ENCODE data around the gene SOX18. TPM values are rescaled to one million over a fixed set of nuclear protein-coding genes. Genes with fewer than 3 reads are reported as not detected.

The SOX18 gene
- total and polyA plus RNA-seq, 2 of the 13 experiments (the other 11 are each of a cell fraction or from before 2014, with no cell fraction given): 1.6 to 1.9 TPM

GRCh38 chr20:64083804-64084684 is 34.6 kb upstream of the SOX18 start, which contains the start of gene LKAAEAR1 (continued):
- TF ChIP-seq MYPOP (CRISPR knock-in tag; IDR thresholded peaks at IDR 0.05) (no peak), ZBTB7A (CRISPR knock-in tag; IDR thresholded peaks at IDR 0.05) (no peak; the same call in 1 of the 2 replicates), GTF3A (CRISPR knock-in tag; conservative IDR thresholded peaks at IDR 0.05) (0 out of 2 replicates have a peak, but pooled peaks have one; percentile 33), ZNF232 (CRISPR knock-in tag; IDR thresholded peaks at IDR 0.05; ENCODE audit: borderline replicate concordance) (no peak), ZNF235 (CRISPR knock-in tag; IDR thresholded peaks at IDR 0.05; ENCODE audit: borderline replicate concordance) (peak; percentile 6; the same call in 1 of the 2 replicates), ZBTB1 (CRISPR knock-in tag; IDR thresholded peaks at IDR 0.05; ENCODE audit: borderline replicate concordance) (no peak), TEAD3 (CRISPR knock-in tag; optimal IDR thresholded peaks at IDR 0.05; ENCODE audit: borderline replicate concordance) (peak; percentile 3), MYC (CRISPR knock-in tag; IDR thresholded peaks at IDR 0.05; ENCODE audit: borderline replicate concordance) (peak; percentile 50; the same call in 1 of the 2 replicates), ETS1 (CRISPR knock-in tag; IDR thresholded peaks at IDR 0.05) (no peak), ZNF234 (CRISPR knock-in tag; conservative IDR thresholded peaks at IDR 0.05) (0 out of 2 replicates have a peak, but pooled peaks have one; percentile 32), ZNF546 (CRISPR knock-in tag; conservative IDR thresholded peaks at IDR 0.05) (0 out of 2 replicates have a peak, but pooled peaks have one; percentile 48), HOXD1 (CRISPR knock-in tag; IDR thresholded peaks at IDR 0.05) (no peak; the same call in 1 of the 2 replicates), ZFX (CRISPR knock-in tag; IDR thresholded peaks at IDR 0.05; ENCODE audit: low read depth) (peak; percentile 64), GABPA (IDR thresholded peaks at IDR 0.05; ENCODE audit: low read depth, low read length) (no peak), GABPA (CRISPR knock-in tag; IDR thresholded peaks at IDR 0.05; ENCODE audit: low read depth) (no peak)
- TF ChIP-seq, protein P1, sequence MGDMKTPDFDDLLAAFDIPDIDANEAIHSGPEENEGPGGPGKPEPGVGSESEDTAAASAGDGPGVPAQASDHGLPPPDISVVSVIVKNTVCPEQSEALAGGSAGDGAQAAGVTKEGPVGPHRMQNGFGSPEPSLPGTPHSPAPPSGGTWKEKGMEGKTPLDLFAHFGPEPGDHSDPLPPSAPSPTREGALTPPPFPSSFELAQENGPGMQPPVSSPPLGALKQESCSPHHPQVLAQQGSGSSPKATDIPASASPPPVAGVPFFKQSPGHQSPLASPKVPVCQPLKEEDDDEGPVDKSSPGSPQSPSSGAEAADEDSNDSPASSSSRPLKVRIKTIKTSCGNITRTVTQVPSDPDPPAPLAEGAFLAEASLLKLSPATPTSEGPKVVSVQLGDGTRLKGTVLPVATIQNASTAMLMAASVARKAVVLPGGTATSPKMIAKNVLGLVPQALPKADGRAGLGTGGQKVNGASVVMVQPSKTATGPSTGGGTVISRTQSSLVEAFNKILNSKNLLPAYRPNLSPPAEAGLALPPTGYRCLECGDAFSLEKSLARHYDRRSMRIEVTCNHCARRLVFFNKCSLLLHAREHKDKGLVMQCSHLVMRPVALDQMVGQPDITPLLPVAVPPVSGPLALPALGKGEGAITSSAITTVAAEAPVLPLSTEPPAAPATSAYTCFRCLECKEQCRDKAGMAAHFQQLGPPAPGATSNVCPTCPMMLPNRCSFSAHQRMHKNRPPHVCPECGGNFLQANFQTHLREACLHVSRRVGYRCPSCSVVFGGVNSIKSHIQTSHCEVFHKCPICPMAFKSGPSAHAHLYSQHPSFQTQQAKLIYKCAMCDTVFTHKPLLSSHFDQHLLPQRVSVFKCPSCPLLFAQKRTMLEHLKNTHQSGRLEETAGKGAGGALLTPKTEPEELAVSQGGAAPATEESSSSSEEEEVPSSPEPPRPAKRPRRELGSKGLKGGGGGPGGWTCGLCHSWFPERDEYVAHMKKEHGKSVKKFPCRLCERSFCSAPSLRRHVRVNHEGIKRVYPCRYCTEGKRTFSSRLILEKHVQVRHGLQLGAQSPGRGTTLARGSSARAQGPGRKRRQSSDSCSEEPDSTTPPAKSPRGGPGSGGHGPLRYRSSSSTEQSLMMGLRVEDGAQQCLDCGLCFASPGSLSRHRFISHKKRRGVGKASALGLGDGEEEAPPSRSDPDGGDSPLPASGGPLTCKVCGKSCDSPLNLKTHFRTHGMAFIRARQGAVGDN (CRISPR knock-in tag; IDR thresholded peaks at IDR 0.05): peak; percentile 74
- TF ChIP-seq, protein P2, sequence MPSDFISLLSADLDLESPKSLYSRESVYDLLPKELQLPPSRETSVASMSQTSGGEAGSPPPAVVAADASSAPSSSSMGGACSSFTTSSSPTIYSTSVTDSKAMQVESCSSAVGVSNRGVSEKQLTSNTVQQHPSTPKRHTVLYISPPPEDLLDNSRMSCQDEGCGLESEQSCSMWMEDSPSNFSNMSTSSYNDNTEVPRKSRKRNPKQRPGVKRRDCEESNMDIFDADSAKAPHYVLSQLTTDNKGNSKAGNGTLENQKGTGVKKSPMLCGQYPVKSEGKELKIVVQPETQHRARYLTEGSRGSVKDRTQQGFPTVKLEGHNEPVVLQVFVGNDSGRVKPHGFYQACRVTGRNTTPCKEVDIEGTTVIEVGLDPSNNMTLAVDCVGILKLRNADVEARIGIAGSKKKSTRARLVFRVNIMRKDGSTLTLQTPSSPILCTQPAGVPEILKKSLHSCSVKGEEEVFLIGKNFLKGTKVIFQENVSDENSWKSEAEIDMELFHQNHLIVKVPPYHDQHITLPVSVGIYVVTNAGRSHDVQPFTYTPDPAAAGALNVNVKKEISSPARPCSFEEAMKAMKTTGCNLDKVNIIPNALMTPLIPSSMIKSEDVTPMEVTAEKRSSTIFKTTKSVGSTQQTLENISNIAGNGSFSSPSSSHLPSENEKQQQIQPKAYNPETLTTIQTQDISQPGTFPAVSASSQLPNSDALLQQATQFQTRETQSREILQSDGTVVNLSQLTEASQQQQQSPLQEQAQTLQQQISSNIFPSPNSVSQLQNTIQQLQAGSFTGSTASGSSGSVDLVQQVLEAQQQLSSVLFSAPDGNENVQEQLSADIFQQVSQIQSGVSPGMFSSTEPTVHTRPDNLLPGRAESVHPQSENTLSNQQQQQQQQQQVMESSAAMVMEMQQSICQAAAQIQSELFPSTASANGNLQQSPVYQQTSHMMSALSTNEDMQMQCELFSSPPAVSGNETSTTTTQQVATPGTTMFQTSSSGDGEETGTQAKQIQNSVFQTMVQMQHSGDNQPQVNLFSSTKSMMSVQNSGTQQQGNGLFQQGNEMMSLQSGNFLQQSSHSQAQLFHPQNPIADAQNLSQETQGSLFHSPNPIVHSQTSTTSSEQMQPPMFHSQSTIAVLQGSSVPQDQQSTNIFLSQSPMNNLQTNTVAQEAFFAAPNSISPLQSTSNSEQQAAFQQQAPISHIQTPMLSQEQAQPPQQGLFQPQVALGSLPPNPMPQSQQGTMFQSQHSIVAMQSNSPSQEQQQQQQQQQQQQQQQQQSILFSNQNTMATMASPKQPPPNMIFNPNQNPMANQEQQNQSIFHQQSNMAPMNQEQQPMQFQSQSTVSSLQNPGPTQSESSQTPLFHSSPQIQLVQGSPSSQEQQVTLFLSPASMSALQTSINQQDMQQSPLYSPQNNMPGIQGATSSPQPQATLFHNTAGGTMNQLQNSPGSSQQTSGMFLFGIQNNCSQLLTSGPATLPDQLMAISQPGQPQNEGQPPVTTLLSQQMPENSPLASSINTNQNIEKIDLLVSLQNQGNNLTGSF (CRISPR knock-in tag; IDR thresholded peaks at IDR 0.05): no peak

All from HepG2 (cell line).